PC-9 (cell line): ENCODE data around the gene WDR43.

Source experiments
- EZH2 ChIP-seq: fragments of 200-600 bp; sonication (generic); IDR thresholded peaks from 2 replicates; pipeline ENCODE4 v1.8.0; 2017; ENCODE audit warnings: antibody characterized with exemption, low read depth
- TF ChIP-seq, protein P1 (sequence below): fragments of 200-600 bp; sonication (generic); conservative IDR thresholded peaks from 2 replicates; pipeline ENCODE4 v1.6.1; 2017; ENCODE audit warnings: mixed run types, antibody characterized with exemption, mild to moderate bottlenecking, moderate library complexity

DNA sequence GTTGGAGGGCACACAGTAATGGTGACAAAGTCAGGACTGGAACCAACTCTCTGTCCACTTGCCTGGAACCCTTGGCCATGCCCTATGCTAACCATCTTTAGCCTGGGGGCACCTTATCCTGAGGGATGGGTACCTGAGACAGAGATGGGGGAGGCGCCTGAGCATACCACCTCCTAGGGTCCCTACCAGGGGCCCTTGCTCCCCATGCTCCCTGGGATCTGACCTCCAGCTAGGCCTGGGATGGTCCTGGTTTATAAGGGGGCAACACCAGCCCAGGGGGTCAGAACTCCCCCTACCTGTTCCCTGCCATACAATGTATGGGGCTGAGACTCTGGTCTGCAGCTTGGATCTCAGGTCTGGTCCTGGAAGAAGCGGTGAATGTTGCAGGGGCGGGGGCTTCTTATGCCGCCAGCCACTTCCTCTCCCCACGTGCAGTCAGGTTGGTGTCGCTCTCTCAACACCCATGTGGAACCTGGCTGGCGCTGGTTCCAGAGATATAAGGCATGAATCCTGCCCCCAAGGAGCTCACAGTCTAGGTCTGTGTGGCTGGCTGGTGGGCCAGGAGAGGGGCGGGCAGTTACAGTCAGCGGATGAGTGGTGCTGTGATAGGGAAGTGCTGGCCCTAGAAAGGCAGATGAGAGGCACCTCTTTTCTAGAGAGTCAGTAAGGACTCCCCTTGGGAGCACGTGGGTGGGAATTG, 82.9 kb downstream of the WDR43 start:
- TF ChIP-seq, protein P1, sequence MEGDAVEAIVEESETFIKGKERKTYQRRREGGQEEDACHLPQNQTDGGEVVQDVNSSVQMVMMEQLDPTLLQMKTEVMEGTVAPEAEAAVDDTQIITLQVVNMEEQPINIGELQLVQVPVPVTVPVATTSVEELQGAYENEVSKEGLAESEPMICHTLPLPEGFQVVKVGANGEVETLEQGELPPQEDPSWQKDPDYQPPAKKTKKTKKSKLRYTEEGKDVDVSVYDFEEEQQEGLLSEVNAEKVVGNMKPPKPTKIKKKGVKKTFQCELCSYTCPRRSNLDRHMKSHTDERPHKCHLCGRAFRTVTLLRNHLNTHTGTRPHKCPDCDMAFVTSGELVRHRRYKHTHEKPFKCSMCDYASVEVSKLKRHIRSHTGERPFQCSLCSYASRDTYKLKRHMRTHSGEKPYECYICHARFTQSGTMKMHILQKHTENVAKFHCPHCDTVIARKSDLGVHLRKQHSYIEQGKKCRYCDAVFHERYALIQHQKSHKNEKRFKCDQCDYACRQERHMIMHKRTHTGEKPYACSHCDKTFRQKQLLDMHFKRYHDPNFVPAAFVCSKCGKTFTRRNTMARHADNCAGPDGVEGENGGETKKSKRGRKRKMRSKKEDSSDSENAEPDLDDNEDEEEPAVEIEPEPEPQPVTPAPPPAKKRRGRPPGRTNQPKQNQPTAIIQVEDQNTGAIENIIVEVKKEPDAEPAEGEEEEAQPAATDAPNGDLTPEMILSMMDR = no peak
- TF ChIP-seq EZH2 = no peak
